Fibroblast of skin of right quadriceps (primary cell): Measurements from ENCODE around the gene ETV6.
"Not testable (repeated sequence)": the region's sequence is repeated elsewhere in the genome, so short reads cannot be mapped to it uniquely, and the experiment has no call there.

ENCODE experiments used
- DNase-seq: peaks from one replicate; pipeline ENCODE4 v3.0.0-alpha.2; 2013

ETV6 gene

GRCh38 chr12:11649413-11650285 lies at the start of gene ETV6:
Gene ETV6, plus strand, starts transcription at chr12:11649674. Its CDS starts 454 bp downstream, at chr12:11650128.
- DNase-seq, result peak; percentile 94

DNA sequence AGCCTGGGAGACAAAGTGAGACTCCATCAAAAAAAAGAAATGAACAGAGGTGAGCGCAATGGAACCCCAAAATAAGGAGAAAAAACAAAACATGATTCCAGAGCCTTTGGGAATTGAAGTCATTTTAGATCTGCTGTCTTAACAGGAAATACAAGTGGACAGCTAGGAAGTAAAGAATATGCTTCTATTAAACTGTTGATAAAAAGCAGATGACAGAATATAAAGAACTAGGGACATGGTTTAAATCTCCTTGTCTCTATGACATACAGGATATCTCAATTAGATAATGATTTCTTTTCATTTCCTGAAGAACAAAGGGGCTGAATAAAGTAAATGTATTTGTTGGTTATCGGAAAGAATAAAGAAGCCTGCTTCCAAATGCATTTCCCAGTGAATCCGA lies 49.3 kb upstream of the ETV6 start:
- no peak for DNase-seq

DNA sequence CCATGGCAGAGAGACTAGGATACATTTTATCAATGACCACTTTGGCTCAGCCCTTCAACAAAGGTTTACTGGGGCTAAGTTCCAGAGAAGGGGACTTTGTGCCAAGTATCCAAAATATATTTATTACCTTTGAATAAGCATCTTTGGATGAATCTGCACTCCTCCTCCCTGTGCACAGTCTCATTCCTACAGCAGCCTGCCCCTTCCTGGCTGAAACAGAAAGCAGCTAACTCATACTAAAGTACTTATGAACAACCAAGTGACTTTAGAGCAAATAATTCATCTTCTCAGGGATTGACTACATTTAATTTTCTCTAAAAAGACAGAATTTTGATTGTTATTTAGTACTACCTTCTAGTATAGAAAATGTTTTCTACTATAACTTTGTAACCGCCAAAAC lies 47.8 kb upstream of the ETV6 start:
- DNase-seq, result no peak

DNA sequence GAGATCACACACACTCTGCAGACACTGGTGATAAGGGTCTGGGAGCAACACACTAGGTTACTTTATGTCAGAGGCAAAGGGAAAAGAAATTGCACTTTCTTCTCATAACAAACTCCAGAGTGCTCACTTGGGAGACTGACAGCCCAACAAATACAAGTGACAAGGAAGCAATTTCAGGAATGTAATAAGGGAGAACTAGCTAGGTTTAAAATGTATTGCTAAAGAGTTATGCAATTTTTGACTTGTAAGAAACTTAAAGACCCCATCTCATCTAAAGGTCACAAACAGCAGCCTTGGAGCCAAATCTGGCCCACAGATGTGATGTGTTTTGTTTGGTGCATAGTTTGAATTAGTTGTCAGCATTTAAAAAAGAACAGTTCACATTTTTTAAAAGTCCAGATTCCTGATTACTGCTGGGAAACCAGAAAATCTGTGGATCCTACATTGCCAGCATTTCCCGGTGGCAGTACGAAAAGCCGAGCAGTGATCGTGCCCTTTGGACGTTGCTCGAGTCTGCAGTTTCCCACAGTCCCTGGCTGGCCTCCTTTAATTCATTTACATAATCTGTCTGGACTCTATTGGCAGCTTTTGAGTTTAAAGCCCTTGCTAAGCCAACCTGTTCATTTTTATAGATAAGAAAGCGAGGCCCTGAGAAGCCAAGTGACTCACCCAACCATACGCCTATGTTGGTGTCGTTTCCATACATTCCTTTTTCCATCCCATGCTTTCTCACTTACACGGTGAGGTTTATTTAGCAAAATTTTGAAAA lies 42.0 kb upstream of the ETV6 start:
- peak; percentile 82 for DNase-seq

DNA sequence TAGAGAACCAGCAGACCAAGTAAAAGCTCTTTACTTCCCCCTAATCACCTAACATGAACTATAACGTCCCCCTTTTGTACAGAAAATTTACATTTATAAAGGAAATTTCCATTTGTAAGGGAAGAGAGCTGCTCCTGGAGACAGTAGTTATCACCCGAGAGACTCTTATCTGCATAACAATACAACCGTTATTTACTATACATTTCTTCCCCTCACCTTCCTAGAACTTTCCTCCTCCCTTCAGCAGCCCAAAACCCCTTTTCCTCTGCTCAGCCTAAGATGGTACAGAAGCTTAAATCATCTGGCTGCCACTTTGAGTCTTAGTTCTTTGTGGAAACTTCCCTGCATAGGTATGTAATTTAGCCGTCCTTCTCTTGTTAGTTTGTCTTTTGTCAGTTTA lies 40.4 kb upstream of the ETV6 start:
- DNase-seq, result no peak

- DNase-seq, result no peak
Measured at GRCh38 chr12:11615481-11615880, 34.0 kb upstream of the ETV6 start.

DNA sequence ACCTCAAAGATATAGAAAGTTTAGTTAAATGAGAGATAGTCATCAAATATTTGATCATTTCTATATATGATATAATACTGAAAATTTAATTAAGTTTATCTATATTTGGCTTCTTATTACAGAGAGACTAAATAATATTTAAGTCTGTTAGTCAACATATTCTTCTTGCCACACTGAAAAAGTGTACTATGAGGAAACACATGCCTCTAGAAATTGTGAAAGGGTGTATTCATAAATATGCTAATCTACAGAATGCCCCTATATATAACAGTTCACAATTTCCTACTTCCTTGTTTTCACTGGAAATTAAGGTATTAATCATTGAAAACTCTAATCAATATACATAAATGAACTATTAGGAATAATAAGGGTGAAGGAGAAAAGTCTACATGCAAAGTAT lies 31.4 kb upstream of the ETV6 start:
- no peak for DNase-seq

GRCh38 chr12:11621797-11622423 lies 27.6 kb upstream of the ETV6 start:
- DNase-seq, result peak; percentile 16

DNA sequence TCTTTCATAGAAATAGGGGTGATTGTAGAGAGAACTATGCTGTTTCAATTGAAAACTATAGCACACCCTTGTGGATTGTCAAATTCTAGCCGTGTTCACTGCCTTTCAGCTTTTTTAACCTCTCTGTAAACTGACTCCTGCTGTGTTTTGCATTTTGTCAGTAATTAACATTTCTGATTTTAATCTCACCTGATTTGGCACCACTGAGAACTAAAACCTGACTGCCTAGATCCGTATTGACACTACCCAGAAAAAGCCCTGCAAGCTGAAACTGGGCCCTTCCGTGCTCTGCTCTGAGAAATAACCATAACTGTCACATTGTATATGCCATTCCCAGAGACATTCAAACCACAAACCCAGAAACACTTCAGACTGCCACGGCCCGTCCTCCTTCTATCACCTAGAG lies 26.6 kb upstream of the ETV6 start:
- no peak for DNase-seq

DNA sequence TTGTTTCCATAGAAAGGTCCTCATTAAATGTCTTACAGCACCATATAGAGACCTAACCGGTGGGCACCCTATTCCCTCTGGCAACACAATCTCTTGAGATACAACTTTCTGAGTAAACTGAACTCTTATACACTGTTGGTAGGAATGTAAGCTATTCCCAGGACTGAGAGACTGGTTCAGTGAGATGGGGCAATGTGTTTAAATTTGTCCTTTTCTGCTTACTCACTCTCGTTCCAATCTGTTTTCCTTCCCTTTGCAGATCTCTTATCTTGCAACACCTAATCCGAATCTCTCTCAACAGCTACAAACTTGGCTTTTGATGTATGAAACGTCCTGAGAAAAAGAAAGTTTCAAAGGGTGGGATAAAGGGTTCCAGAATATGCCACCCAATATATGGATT lies 26.1 kb upstream of the ETV6 start:
- DNase-seq, result no peak

GRCh38 chr12:11624116-11624515 lies 25.4 kb upstream of the ETV6 start:
- no peak for DNase-seq

- DNase-seq, result not testable (repeated sequence)
Measured at GRCh38 chr12:11627709-11628108, 21.8 kb upstream of the ETV6 start.

- DNase-seq, result no peak
Measured at GRCh38 chr12:11628353-11628752, 21.1 kb upstream of the ETV6 start.

DNA sequence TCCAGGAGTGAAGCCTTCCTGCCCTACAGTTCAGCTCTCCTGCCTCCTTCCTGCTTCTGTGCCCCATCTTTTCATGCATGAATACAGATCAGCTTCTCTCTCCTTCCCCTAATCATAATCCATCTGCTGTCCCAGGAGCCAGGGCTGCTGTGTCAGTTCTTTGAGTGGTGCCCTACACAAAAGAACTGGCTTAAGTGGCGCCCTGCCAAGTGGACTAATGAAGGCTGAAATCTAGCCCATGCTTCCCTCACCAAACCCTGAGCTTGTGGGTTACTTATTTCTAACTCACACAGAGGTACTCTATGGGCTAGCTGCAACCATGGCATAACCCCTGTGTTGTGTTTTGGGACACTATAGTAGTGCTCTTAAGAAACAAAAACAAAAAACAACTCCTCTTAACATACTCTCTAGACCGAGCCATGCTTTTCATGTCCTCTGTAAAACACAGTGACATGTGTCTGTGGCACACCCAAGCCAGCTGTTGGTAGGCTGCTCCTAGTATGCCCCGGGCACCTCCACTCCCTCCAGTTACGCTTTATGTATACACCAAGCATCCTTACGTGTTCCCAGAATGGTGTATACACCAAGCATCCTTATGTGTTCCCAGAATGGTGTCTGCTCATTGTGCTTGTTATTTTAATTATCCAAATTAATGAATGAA lies 19.3 kb upstream of the ETV6 start:
- no peak for DNase-seq

- DNase-seq, result no peak
Measured at GRCh38 chr12:11631288-11631687, 18.2 kb upstream of the ETV6 start.

- DNase-seq, result not testable (repeated sequence)
Measured at GRCh38 chr12:11631881-11632280, 17.6 kb upstream of the ETV6 start.

- peak; percentile 82 for DNase-seq
Measured at GRCh38 chr12:11633968-11634367, 15.5 kb upstream of the ETV6 start.

GRCh38 chr12:11635341-11635740 lies 14.1 kb upstream of the ETV6 start:
- DNase-seq, result no peak

DNA sequence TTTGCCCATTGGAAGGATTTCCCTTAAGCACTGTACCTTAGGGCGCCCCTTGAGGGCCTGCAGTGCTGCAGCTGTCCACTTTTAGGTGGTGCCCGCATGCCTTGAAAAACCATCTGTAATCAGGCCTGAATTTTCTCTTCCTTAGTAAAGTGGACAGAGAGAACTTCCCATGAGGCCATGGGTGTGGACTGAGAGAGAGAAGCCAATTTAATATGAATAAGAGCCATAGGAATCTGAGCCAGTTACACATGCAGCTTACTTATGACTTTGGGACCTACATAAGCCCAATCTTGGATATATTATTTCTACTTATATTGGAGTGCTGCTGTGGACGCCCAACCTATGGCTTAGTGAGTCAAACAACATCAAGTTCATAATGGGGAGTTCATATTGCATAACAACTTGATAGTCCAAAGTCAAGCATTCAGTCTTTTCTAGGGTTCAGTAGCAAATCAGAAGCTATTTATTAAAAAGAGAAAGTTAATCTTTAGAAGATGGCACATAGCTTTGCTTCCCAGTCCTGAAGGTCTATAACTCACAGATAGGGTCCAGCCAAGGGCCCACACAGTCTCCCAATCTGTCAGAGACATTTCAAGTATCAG lies 11.1 kb upstream of the ETV6 start:
- no peak for DNase-seq

- no peak for DNase-seq
Measured at GRCh38 chr12:11639454-11639853, 10.0 kb upstream of the ETV6 start.

GRCh38 chr12:11641522-11641921 lies 8.0 kb upstream of the ETV6 start:
- DNase-seq, result no peak

DNA sequence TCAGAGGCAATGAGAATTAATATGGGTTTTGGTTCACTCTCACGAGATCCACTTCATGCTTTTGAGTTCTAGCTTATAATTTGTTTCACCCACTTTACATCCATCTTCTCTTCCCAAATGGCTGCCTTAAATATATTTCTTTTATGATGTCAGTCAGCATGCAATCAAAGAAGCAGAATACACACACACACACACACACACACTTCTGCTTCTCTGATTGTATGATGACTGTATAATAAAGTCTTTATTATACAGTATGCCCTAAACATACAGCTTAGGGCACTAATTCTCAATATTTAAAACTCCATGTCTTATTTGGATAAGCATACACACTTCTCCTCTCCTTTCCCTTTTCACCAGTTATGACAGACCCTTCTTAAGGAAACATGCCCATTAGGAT lies 6.7 kb upstream of the ETV6 start:
- DNase-seq, result no peak

DNA sequence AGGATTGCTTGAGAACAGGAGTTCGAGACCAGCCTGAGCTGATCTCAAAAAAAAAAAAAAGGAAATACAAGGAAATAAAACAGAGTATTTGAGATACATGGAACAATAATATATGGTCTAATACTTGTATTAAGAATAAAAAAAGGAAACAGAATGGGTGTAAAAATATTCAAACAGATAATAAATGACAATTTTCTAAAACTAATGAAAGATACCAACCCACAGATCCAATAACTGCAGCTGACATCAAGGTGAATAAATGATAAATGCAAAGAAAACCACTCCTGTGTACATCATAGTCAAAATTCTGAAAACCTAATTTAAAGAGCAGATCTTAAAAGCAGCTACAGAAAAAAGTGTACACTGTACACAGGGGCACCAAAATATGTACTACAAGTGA lies 4.1 kb upstream of the ETV6 start:
- DNase-seq, result no peak
